Measurements from ENCODE around the gene CTBP2. TPM values are rescaled to one million over a fixed set of nuclear protein-coding genes. Genes with fewer than 3 reads are reported as not detected.

Gene CTBP2
- total RNA-seq, 4 donors from 2014 or later: 65.9 to 129 (median 71.2) TPM

DNA sequence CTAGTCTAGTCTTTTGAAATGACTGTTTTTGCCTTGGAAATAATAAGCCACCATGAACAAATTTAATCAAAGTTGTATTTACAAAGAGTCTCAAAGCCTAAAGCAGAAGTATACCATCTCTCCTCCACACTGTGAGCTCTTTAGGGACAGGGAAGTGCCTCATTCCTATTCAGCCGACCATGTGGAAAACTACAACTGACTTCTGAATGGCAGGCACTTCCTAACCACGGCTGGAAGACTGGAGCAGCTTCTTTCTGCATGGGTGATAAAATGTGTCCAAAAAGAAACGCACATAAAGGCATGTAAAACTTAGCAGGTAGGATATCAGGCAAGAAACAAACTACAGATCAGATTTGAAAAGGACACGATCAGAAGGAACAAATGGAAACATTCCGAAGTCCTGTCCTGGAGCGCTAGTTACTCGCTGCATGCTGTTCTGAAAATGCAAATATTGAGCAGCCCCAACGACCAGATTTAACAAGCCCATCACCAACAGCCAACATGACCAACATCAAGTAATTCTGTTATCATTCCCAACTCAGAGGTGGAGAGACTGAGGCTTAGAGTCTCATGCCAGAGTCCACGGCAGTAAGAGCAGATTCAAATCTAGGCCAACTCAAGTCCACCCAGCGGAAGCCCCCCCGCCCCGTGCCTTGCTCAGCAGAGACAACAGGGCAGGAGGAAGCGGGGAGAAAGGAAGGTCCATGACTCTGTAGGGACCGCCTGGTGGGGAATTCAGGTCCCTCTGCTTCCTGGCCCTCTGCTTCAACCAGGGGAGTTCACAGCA, 26.5 kb downstream of the CTBP2 start:
- Histone ChIP-seq H3K9me3 (no peaks in the 10 kb centered on the region), H3K36me3 (no peaks in the 10 kb centered on the region), H3K27ac (no peak overlapping the region), H3K4me1 (peaks cover 0 to 5% of the 10 kb centered on the region in 2 donors), H3K4me3 (no peak overlapping the region), H3K27me3 (no peaks in the 10 kb centered on the region)
- TF ChIP-seq, protein P1, sequence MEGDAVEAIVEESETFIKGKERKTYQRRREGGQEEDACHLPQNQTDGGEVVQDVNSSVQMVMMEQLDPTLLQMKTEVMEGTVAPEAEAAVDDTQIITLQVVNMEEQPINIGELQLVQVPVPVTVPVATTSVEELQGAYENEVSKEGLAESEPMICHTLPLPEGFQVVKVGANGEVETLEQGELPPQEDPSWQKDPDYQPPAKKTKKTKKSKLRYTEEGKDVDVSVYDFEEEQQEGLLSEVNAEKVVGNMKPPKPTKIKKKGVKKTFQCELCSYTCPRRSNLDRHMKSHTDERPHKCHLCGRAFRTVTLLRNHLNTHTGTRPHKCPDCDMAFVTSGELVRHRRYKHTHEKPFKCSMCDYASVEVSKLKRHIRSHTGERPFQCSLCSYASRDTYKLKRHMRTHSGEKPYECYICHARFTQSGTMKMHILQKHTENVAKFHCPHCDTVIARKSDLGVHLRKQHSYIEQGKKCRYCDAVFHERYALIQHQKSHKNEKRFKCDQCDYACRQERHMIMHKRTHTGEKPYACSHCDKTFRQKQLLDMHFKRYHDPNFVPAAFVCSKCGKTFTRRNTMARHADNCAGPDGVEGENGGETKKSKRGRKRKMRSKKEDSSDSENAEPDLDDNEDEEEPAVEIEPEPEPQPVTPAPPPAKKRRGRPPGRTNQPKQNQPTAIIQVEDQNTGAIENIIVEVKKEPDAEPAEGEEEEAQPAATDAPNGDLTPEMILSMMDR (IDR thresholded peaks at IDR 0.05): no peak
- TF ChIP-seq POLR2A (IDR thresholded peaks at IDR 0.05): no peak
- no peak for DNase-seq
- intact Hi-C loops (cut with DNase I; ENCODE audit: low total_unique reads): no loop called here

DNA sequence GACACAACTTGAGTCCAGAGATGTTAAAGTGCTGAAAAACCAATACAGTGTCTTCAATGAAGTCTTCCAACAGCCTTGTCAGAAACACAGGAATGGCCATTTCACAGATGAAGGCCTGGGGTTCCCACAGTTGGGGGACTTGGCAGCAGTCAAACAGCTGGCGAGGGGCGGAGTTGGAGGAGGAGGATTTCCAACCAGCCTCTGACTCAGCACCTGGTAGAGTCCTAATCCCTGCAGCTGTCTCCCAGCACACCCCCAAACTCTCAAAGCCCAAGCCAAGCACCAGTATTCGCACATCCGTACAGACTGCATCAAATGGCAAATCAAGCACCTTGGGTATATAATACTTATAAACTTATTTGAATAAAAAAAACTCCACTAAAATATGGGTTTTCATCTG, 28.0 kb downstream of the CTBP2 start:
- Histone ChIP-seq H3K4me1 (peaks cover 0 to 5% of the 10 kb centered on the region in 2 donors), H3K27ac (no peak overlapping the region), H3K27me3 (no peaks in the 10 kb centered on the region), H3K9me3 (no peaks in the 10 kb centered on the region), H3K4me3 (no peak overlapping the region), H3K36me3 (no peaks in the 10 kb centered on the region)
- intact Hi-C loops (cut with DNase I; ENCODE audit: low total_unique reads): no loop called here
- TF ChIP-seq POLR2A (IDR thresholded peaks at IDR 0.05): no peak
- TF ChIP-seq, protein P1 (IDR thresholded peaks at IDR 0.05): no peak
- no peak for DNase-seq

GRCh38 chr10:125130916-125131315, 29.4 kb downstream of the CTBP2 start:
- H3K27me3 ChIP-seq: no peaks in the 10 kb centered on the region
- H3K36me3 ChIP-seq: no peaks in the 10 kb centered on the region
- no peak overlapping the region for H3K4me3 ChIP-seq
- no peak for DNase-seq
- intact Hi-C loops (cut with DNase I; ENCODE audit: low total_unique reads): no loop called here
- TF ChIP-seq, protein P1 (IDR thresholded peaks at IDR 0.05): no peak
- TF ChIP-seq POLR2A (IDR thresholded peaks at IDR 0.05): no peak
- peaks cover 0 to 3% of the 10 kb centered on the region in 2 donors for H3K4me1 ChIP-seq
- H3K27ac ChIP-seq: no peak overlapping the region
- H3K9me3 ChIP-seq: no peaks in the 10 kb centered on the region

DNA sequence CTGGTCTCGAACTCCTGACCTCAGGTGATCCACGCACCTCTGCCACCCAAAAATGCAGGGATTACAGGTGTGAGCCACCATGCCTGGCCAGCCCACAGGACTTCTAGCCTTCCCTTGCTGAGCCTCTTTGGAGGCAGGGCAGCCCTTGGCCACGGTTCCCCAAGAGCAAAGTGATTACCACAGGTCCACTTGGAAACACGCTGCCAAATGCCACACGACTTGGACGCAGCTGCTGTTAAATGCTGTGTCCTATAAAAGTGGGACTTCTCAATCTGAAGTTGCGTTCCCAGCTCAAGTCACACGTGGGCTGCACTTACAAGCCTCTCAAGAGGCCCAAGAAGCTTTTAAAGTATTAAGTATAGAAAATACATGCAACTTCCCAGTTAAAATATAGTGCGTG, 30.1 kb downstream of the CTBP2 start:
- H3K4me1 ChIP-seq: peaks cover 0 to 3% of the 10 kb centered on the region in 2 donors
- no peaks in the 10 kb centered on the region for H3K27me3 ChIP-seq
- H3K9me3 ChIP-seq: no peaks in the 10 kb centered on the region
- TF ChIP-seq, protein P1 (IDR thresholded peaks at IDR 0.05): no peak
- TF ChIP-seq POLR2A (IDR thresholded peaks at IDR 0.05): no peak
- no peak overlapping the region for H3K27ac ChIP-seq
- H3K4me3 ChIP-seq: no peak overlapping the region
- no peaks in the 10 kb centered on the region for H3K36me3 ChIP-seq
- no peak for DNase-seq
- intact Hi-C loops (cut with DNase I; ENCODE audit: low total_unique reads): no loop called here

DNA sequence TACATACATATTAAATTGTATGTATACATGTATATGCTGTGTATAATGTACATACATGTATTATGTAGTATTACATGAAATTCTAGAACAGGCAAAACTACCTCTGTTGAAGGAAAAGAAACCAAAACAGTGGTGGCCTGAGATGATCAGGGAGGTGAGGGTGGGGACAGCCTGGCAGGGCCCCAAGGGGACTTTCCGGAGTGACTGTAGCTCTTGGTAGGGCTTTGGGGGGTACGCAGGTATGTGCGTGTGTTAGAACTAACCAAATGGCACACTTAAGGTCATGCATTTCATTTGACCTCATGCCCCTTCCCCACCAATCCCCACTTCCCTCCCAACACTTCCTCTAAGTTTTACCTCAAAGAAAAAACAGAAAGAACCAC, 31.3 kb downstream of the CTBP2 start:
- no peak for TF ChIP-seq POLR2A (IDR thresholded peaks at IDR 0.05)
- TF ChIP-seq, protein P1 (IDR thresholded peaks at IDR 0.05): no peak
- Histone ChIP-seq H3K4me3 (no peak overlapping the region), H3K27ac (no peak overlapping the region), H3K9me3 (no peaks in the 10 kb centered on the region), H3K27me3 (no peaks in the 10 kb centered on the region), H3K4me1 (peaks cover under 1 to 3% of the 10 kb centered on the region in 2 donors), H3K36me3 (no peaks in the 10 kb centered on the region)
- DNase-seq: no peak
- intact Hi-C loops (cut with DNase I; ENCODE audit: low total_unique reads): no loop called here
